Hepatic stellate cell (primary cell): ENCODE measurements around the gene MCM8.

Source experiments
- DNase-seq: peaks from one replicate; pipeline ENCODE4 v3.0.0; 2011; ENCODE audit warnings: low spot score

The MCM8 gene

GRCh38 chr20:6044115-6044514 lies 93.7 kb downstream of the MCM8 start:
- no peak for DNase-seq

- no peak for DNase-seq
Observed at GRCh38 chr20:6045566-6045965, 95.1 kb downstream of the MCM8 start.

- no peak for DNase-seq
Observed at GRCh38 chr20:6046432-6046831, 96.0 kb downstream of the MCM8 start.

GRCh38 chr20:6048391-6048790 lies 97.9 kb downstream of the MCM8 start:
- no peak for DNase-seq
